Parathyroid adenoma (tissue), 2 donors: Measurements from ENCODE around the gene LANCL2.

Source experiments
- H2AFZ ChIP-seq: fragments of 300-600 bp; sonication (generic); one replicate; pipeline ENCODE4 v1.7.0; 2017; ENCODE audit warnings: antibody characterized with exemption, mild to moderate bottlenecking
- H3K27ac ChIP-seq: fragments of 300-600 bp; sonication (generic); one replicate; pipeline ENCODE4 v1.7.0; 2017
- H3K27me3 ChIP-seq: fragments of 300-600 bp; sonication (generic); one replicate; pipeline ENCODE4 v1.7.0; 2017; ENCODE audit warnings: low read length; ENCODE audit not compliant: control insufficient read depth, insufficient read depth
- H3K36me3 ChIP-seq: fragments of 300-600 bp; sonication (generic); one replicate; pipeline ENCODE4 v1.7.0; 2017; ENCODE audit warnings: low read length; ENCODE audit not compliant: control insufficient read depth, insufficient read depth
- H3K4me1 ChIP-seq: fragments of 300-600 bp; sonication (generic); one replicate; pipeline ENCODE4 v1.7.0; 2017; ENCODE audit warnings: control low read depth
- H3K4me2 ChIP-seq: fragments of 300-600 bp; sonication (generic); one replicate; pipeline ENCODE4 v1.7.0; 2017; ENCODE audit warnings: low read length
- H3K4me3 ChIP-seq: fragments of 300-600 bp; sonication (generic); one replicate; pipeline ENCODE4 v1.7.0; 2017; ENCODE audit warnings: low read depth, low read length
- H3K79me2 ChIP-seq: fragments of 300-600 bp; sonication (generic); one replicate; pipeline ENCODE4 v1.7.0; 2017; ENCODE audit warnings: control low read depth
- H3K9ac ChIP-seq: fragments of 300-600 bp; sonication (generic); one replicate; pipeline ENCODE4 v1.7.0; 2017; ENCODE audit warnings: mild to moderate bottlenecking
- H3K9me3 ChIP-seq: fragments of 300-600 bp; sonication (generic); one replicate; pipeline ENCODE4 v1.7.0; 2017; ENCODE audit warnings: low read length; ENCODE audit not compliant: control insufficient read depth
- TF ChIP-seq, protein P1 (sequence below): fragments of 300-600 bp; sonication (generic); IDR thresholded peaks from one replicate; pipeline ENCODE4 v1.7.0; 2017; ENCODE audit warnings: antibody characterized with exemption, mild to moderate bottlenecking
- donor health status: primary hyperparathyroidism.

The LANCL2 gene

GRCh38 chr7:55409482-55410225 lies 44.5 kb downstream of the LANCL2 start:
- H3K9me3 ChIP-seq, result no peaks in the 10 kb centered on the region
- TF ChIP-seq, protein P1, sequence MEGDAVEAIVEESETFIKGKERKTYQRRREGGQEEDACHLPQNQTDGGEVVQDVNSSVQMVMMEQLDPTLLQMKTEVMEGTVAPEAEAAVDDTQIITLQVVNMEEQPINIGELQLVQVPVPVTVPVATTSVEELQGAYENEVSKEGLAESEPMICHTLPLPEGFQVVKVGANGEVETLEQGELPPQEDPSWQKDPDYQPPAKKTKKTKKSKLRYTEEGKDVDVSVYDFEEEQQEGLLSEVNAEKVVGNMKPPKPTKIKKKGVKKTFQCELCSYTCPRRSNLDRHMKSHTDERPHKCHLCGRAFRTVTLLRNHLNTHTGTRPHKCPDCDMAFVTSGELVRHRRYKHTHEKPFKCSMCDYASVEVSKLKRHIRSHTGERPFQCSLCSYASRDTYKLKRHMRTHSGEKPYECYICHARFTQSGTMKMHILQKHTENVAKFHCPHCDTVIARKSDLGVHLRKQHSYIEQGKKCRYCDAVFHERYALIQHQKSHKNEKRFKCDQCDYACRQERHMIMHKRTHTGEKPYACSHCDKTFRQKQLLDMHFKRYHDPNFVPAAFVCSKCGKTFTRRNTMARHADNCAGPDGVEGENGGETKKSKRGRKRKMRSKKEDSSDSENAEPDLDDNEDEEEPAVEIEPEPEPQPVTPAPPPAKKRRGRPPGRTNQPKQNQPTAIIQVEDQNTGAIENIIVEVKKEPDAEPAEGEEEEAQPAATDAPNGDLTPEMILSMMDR, result no peak
- H3K36me3 ChIP-seq, result no peaks in the 10 kb centered on the region
- no peaks in the 10 kb centered on the region for H3K27me3 ChIP-seq
- H3K4me3 ChIP-seq, result no peak overlapping the region
- H2AFZ ChIP-seq, result no peak overlapping the region
- H3K4me2 ChIP-seq, result no peak overlapping the region
- H3K27ac ChIP-seq, result no peak overlapping the region
- H3K9ac ChIP-seq, result no peak overlapping the region
- H3K79me2 ChIP-seq, result no peaks in the 10 kb centered on the region
- H3K4me1 ChIP-seq, result no peaks in the 10 kb centered on the region

GRCh38 chr7:55410667-55411239 lies 45.6 kb downstream of the LANCL2 start:
- no peak overlapping the region for H3K4me3 ChIP-seq
- no peak overlapping the region for H3K27ac ChIP-seq
- no peaks in the 10 kb centered on the region for H3K36me3 ChIP-seq
- H3K4me1 ChIP-seq, result no peaks in the 10 kb centered on the region
- H3K27me3 ChIP-seq, result no peaks in the 10 kb centered on the region
- no peak overlapping the region for H2AFZ ChIP-seq
- no peaks in the 10 kb centered on the region for H3K9me3 ChIP-seq
- H3K9ac ChIP-seq, result no peak overlapping the region
- TF ChIP-seq, protein P1, result no peak
- no peak overlapping the region for H3K4me2 ChIP-seq
- H3K79me2 ChIP-seq, result no peaks in the 10 kb centered on the region

DNA sequence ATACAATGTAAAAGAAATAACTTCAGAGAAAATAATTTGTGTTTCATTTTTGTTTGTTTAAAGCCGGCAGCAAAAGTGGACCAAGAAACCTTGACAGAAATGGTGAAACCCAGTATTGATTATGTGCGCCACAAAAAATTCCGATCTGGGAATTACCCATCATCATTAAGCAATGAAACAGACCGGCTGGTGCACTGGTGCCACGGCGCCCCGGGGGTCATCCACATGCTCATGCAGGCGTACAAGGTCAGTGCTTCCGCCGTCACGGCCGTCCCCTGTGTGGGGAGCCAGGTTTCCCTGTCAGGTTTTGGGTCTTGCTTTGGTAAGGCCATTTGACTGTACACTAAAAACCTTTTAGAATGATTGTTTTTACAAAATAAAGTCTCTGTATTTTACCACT lies 46.7 kb downstream of the LANCL2 start:
- Histone ChIP-seq H3K4me3 (no peak overlapping the region), H2AFZ (no peak overlapping the region), H3K4me1 (no peaks in the 10 kb centered on the region), H3K4me2 (no peak overlapping the region), H3K79me2 (no peaks in the 10 kb centered on the region), H3K36me3 (no peaks in the 10 kb centered on the region), H3K9me3 (no peaks in the 10 kb centered on the region), H3K27me3 (no peaks in the 10 kb centered on the region), H3K27ac (no peak overlapping the region), H3K9ac (no peak overlapping the region)
- TF ChIP-seq, protein P1, result no peak

DNA sequence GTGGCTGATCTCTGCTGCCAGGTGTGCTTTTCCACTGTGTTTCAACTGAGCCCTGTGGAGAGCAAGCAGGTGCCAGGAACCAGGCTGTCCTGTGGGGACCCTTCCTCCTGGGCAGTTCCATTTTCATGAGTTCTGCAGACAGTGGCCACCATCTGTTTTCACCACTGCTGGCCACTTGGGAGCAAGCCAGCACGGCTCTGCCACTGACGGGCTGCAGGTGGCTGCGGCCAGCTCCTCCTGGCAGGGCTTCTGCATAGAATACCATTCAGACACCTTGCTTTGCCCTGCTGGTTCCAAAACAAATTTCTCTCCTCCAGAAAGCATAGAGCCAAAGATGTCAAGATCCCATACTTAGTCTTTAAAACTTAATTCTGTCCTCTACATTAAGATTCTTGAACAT lies 48.3 kb downstream of the LANCL2 start:
- H3K36me3 ChIP-seq, result no peaks in the 10 kb centered on the region
- no peak overlapping the region for H2AFZ ChIP-seq
- no peak overlapping the region for H3K9ac ChIP-seq
- H3K27me3 ChIP-seq, result no peaks in the 10 kb centered on the region
- TF ChIP-seq, protein P1, result no peak
- H3K4me3 ChIP-seq, result no peak overlapping the region
- no peaks in the 10 kb centered on the region for H3K79me2 ChIP-seq
- H3K4me2 ChIP-seq, result no peak overlapping the region
- no peak overlapping the region for H3K27ac ChIP-seq
- H3K4me1 ChIP-seq, result no peaks in the 10 kb centered on the region
- no peaks in the 10 kb centered on the region for H3K9me3 ChIP-seq
